Activated naive CD8-positive, alpha-beta T cell treated with anti-CD3 and anti-CD28 coated beads for 36 hours (primary cell): ENCODE results near the gene FOLH1. TPM values are rescaled to one million over a fixed set of nuclear protein-coding genes. Genes with fewer than 3 reads are reported as not detected.
"Not testable (repeated sequence)": the region's sequence is repeated elsewhere in the genome, so short reads cannot be mapped to it uniquely, and the experiment has no call there.

Source experiments
- DNase-seq: peaks from one replicate; pipeline ENCODE4 v3.0.0; 2021
- H3K27ac Mint-ChIP-seq: one replicate; pipeline ENCODE4 v1.8.0; 2022; ENCODE audit warnings: mild to moderate bottlenecking, moderate library complexity, mixed read lengths
- H3K27me3 Mint-ChIP-seq: one replicate; pipeline ENCODE4 v1.8.0; 2022; ENCODE audit warnings: mild to moderate bottlenecking, mixed read lengths
- H3K36me3 Mint-ChIP-seq: one replicate; pipeline ENCODE4 v1.8.0; 2021; ENCODE audit warnings: mild to moderate bottlenecking, mixed read lengths
- H3K4me1 Mint-ChIP-seq: one replicate; pipeline ENCODE4 v1.8.0; 2021; ENCODE audit warnings: mixed read lengths
- H3K4me3 Mint-ChIP-seq: one replicate; pipeline ENCODE4 v1.8.0; 2022; ENCODE audit warnings: mild to moderate bottlenecking, moderate library complexity, mixed read lengths
- H3K9me3 Mint-ChIP-seq: one replicate; pipeline ENCODE4 v1.8.0; 2022; ENCODE audit warnings: mixed read lengths
- total RNA-seq, 2 experiments: library from RNA; stranded (reverse); gene quantifications; one replicate each; pipeline ENCODE4 v1.2.3, GENCODE V29; 2021

The FOLH1 gene
- total RNA-seq = not detected

- no peaks in the 10 kb centered on the region for H3K4me1 Mint-ChIP-seq
- peaks cover 7% of the 10 kb centered on the region for H3K27me3 Mint-ChIP-seq
- H3K9me3 Mint-ChIP-seq = no peaks in the 10 kb centered on the region
- no peaks in the 10 kb centered on the region for H3K36me3 Mint-ChIP-seq
- DNase-seq = peak; percentile 0
- H3K27ac Mint-ChIP-seq = no peak within 1 kb of the TSS
- no peak within 1 kb of the TSS for H3K4me3 Mint-ChIP-seq
Measured at GRCh38 chr11:49208006-49208721, at the start of gene FOLH1. FOLH1 (minus strand) TSS chr11:49208602; CDS start chr11:49208409, 193 bp downstream.

GRCh38 chr11:49255148-49255547 is 46.7 kb upstream of the FOLH1 start:
- H3K36me3 Mint-ChIP-seq, H3K27me3 Mint-ChIP-seq, H3K4me1 Mint-ChIP-seq, H3K9me3 Mint-ChIP-seq, H3K4me3 Mint-ChIP-seq, DNase-seq, H3K27ac Mint-ChIP-seq: not testable (repeated sequence)

GRCh38 chr11:49251212-49251611 is 42.8 kb upstream of the FOLH1 start:
- H3K4me3 Mint-ChIP-seq, DNase-seq, H3K27me3 Mint-ChIP-seq, H3K9me3 Mint-ChIP-seq, H3K36me3 Mint-ChIP-seq, H3K4me1 Mint-ChIP-seq, H3K27ac Mint-ChIP-seq: not testable (repeated sequence)

- not testable (repeated sequence) for H3K9me3 Mint-ChIP-seq, H3K4me3 Mint-ChIP-seq, H3K27me3 Mint-ChIP-seq, H3K4me1 Mint-ChIP-seq, H3K36me3 Mint-ChIP-seq, H3K27ac Mint-ChIP-seq, DNase-seq
Measured at GRCh38 chr11:49250398-49251115, 42.2 kb upstream of the FOLH1 start.

GRCh38 chr11:49249363-49249762 is 41.0 kb upstream of the FOLH1 start:
- not testable (repeated sequence) for H3K9me3 Mint-ChIP-seq, H3K4me3 Mint-ChIP-seq, H3K4me1 Mint-ChIP-seq, DNase-seq, H3K27ac Mint-ChIP-seq, H3K36me3 Mint-ChIP-seq, H3K27me3 Mint-ChIP-seq

GRCh38 chr11:49233685-49234084 is 25.3 kb upstream of the FOLH1 start:
- DNase-seq, H3K4me1 Mint-ChIP-seq, H3K27ac Mint-ChIP-seq, H3K9me3 Mint-ChIP-seq, H3K27me3 Mint-ChIP-seq, H3K36me3 Mint-ChIP-seq, H3K4me3 Mint-ChIP-seq: not testable (repeated sequence)

GRCh38 chr11:49233019-49233418 is 24.6 kb upstream of the FOLH1 start:
- not testable (repeated sequence) for H3K9me3 Mint-ChIP-seq, H3K27me3 Mint-ChIP-seq, H3K4me3 Mint-ChIP-seq, DNase-seq, H3K27ac Mint-ChIP-seq, H3K4me1 Mint-ChIP-seq, H3K36me3 Mint-ChIP-seq

GRCh38 chr11:49231725-49232124 is 23.3 kb upstream of the FOLH1 start:
- not testable (repeated sequence) for H3K36me3 Mint-ChIP-seq, H3K27me3 Mint-ChIP-seq, H3K27ac Mint-ChIP-seq, H3K4me1 Mint-ChIP-seq, H3K4me3 Mint-ChIP-seq, DNase-seq, H3K9me3 Mint-ChIP-seq

GRCh38 chr11:49230534-49230933 is 22.1 kb upstream of the FOLH1 start:
- H3K27me3 Mint-ChIP-seq, H3K36me3 Mint-ChIP-seq, H3K4me1 Mint-ChIP-seq, H3K9me3 Mint-ChIP-seq, H3K4me3 Mint-ChIP-seq, H3K27ac Mint-ChIP-seq, DNase-seq: not testable (repeated sequence)

- H3K27ac Mint-ChIP-seq, H3K9me3 Mint-ChIP-seq, H3K4me3 Mint-ChIP-seq, H3K4me1 Mint-ChIP-seq, DNase-seq, H3K27me3 Mint-ChIP-seq, H3K36me3 Mint-ChIP-seq: not testable (repeated sequence)
Measured at GRCh38 chr11:49230001-49230400, 21.6 kb upstream of the FOLH1 start.

GRCh38 chr11:49229136-49229535 is 20.7 kb upstream of the FOLH1 start:
- not testable (repeated sequence) for H3K36me3 Mint-ChIP-seq, H3K4me1 Mint-ChIP-seq, H3K4me3 Mint-ChIP-seq, DNase-seq, H3K27me3 Mint-ChIP-seq, H3K9me3 Mint-ChIP-seq, H3K27ac Mint-ChIP-seq

GRCh38 chr11:49225255-49225785 is 16.9 kb upstream of the FOLH1 start:
- not testable (repeated sequence) for DNase-seq, H3K4me3 Mint-ChIP-seq, H3K9me3 Mint-ChIP-seq, H3K27ac Mint-ChIP-seq, H3K36me3 Mint-ChIP-seq, H3K4me1 Mint-ChIP-seq, H3K27me3 Mint-ChIP-seq

GRCh38 chr11:49221112-49221511 is 12.7 kb upstream of the FOLH1 start:
- H3K9me3 Mint-ChIP-seq = peaks cover 3% of the 10 kb centered on the region
- H3K27me3 Mint-ChIP-seq = no peaks in the 10 kb centered on the region
- no peaks in the 10 kb centered on the region for H3K4me1 Mint-ChIP-seq
- H3K27ac Mint-ChIP-seq = no peak overlapping the region
- H3K36me3 Mint-ChIP-seq = no peaks in the 10 kb centered on the region
- DNase-seq = no peak
- no peak overlapping the region for H3K4me3 Mint-ChIP-seq

GRCh38 chr11:49213026-49213560 is 4.7 kb upstream of the FOLH1 start:
- H3K27me3 Mint-ChIP-seq = no peaks in the 10 kb centered on the region
- H3K27ac Mint-ChIP-seq = no peak overlapping the region
- H3K36me3 Mint-ChIP-seq = no peaks in the 10 kb centered on the region
- DNase-seq = no peak
- H3K4me1 Mint-ChIP-seq = no peaks in the 10 kb centered on the region
- H3K4me3 Mint-ChIP-seq = no peak overlapping the region
- H3K9me3 Mint-ChIP-seq = no peaks in the 10 kb centered on the region

- DNase-seq, H3K36me3 Mint-ChIP-seq, H3K4me1 Mint-ChIP-seq, H3K27me3 Mint-ChIP-seq, H3K27ac Mint-ChIP-seq, H3K4me3 Mint-ChIP-seq, H3K9me3 Mint-ChIP-seq: not testable (repeated sequence)
Measured at GRCh38 chr11:49206999-49207398, 1.4 kb downstream of the FOLH1 start.
